Ascending aorta (tissue), 2 donors: ENCODE measurements around the gene ITGA8. TPM values are rescaled to one million over a fixed set of nuclear protein-coding genes. Genes with fewer than 3 reads are reported as not detected.

Experiments used
- DNase-seq, 2 donors: peaks; one replicate each; pipeline ENCODE4 v3.0.0-alpha.2; 2019; ENCODE audit warnings: low spot score in 2 of 2
- H3K27ac ChIP-seq, 2 donors: fragments of 200-600 bp; sonication (generic); one replicate each; pipeline ENCODE4 v1.5.1; 2016 to 2017; ENCODE audit warnings: mild to moderate bottlenecking in 1 of 2
- H3K27me3 ChIP-seq: fragments of 200-600 bp; sonication (generic); one replicate; pipeline ENCODE4 v1.5.1; 2017
- H3K36me3 ChIP-seq, 2 donors: fragments of 200-600 bp; sonication (generic); one replicate each; pipeline ENCODE4 v1.5.1; 2016
- H3K4me1 ChIP-seq, 2 donors: fragments of 200-600 bp; sonication (generic); one replicate each; pipeline ENCODE4 v1.5.1; 2016 to 2017; ENCODE audit warnings: mild to moderate bottlenecking in 1 of 2
- H3K4me3 ChIP-seq, 2 donors: fragments of 200-600 bp; sonication (generic); one replicate each; pipeline ENCODE4 v1.5.1; 2016 to 2017; ENCODE audit warnings: mild to moderate bottlenecking in 1 of 2
- H3K9me3 ChIP-seq, 2 donors: fragments of 200-600 bp; sonication (generic); one replicate each; pipeline ENCODE4 v1.5.1; 2016
- CTCF ChIP-seq, 3 experiments: fragments of 200-600 bp in 2 of 3; fragments of 450-650 bp in 1 of 3; sonication (generic) in 2 of 3; IDR thresholded peaks; one replicate each; pipeline ENCODE4 v1.5.1; 2016 to 2019; ENCODE audit warnings: antibody characterized with exemption in 3 of 3, mild to moderate bottlenecking in 1 of 3, moderate library complexity in 1 of 3
- intact Hi-C: fragments of 100-400 bp; cut with DNase I; formaldehyde crosslinking; loops from one replicate; pipeline ENCODE4 v1.15.1; 2023
- total RNA-seq: library from RNA; depleted of rRNA; stranded (reverse); fragments of >200 nt; gene quantifications from one replicate; pipeline ENCODE4 v1.1.0, GENCODE V29; 2016

ITGA8 gene
- total RNA-seq, 1 donor from 2014 or later, result 231 TPM

- Histone ChIP-seq H3K9me3 (peaks cover 0 to 3% of the 10 kb centered on the region in 2 donors), H3K27me3 (no peaks in the 10 kb centered on the region), H3K4me1 (peaks cover 0 to 14% of the 10 kb centered on the region in 2 donors), H3K27ac (no peak overlapping the region), H3K4me3 (no peak overlapping the region), H3K36me3 (no peaks in the 10 kb centered on the region)
- TF ChIP-seq CTCF (IDR thresholded peaks at IDR 0.05), result no peak
- no peak for DNase-seq
- intact Hi-C loops, result no loop called here
These were observed 224.7 kb downstream of the ITGA8 start for GRCh38 chr10:15494850-15495506.

- H3K27ac ChIP-seq, result peak overlapping the region in 1 of 2 donors; percentile 72
- H3K9me3 ChIP-seq, result no peaks in the 10 kb centered on the region
- intact Hi-C loops, result no loop called here
- H3K4me1 ChIP-seq, result peaks cover 0 to 23% of the 10 kb centered on the region in 2 donors
- no peak for DNase-seq
- H3K4me3 ChIP-seq, result no peak overlapping the region
- no peaks in the 10 kb centered on the region for H3K27me3 ChIP-seq
- no peaks in the 10 kb centered on the region for H3K36me3 ChIP-seq
- TF ChIP-seq CTCF (IDR thresholded peaks at IDR 0.05), result no peak
These were observed 227.7 kb downstream of the ITGA8 start for GRCh38 chr10:15491856-15492642.

- H3K36me3 ChIP-seq, result no peaks in the 10 kb centered on the region
- intact Hi-C loops, result loop anchor here (5.0 kb wide), 1 partner anchor 43 kb away; no protein-coding TSS in a partner anchor
- no peaks in the 10 kb centered on the region for H3K9me3 ChIP-seq
- H3K27ac ChIP-seq, result no peak overlapping the region
- no peak overlapping the region for H3K4me3 ChIP-seq
- H3K27me3 ChIP-seq, result no peaks in the 10 kb centered on the region
- TF ChIP-seq CTCF (IDR thresholded peaks at IDR 0.05), result no peak
- H3K4me1 ChIP-seq, result peaks cover 3 to 39% of the 10 kb centered on the region in 2 donors
- no peak for DNase-seq
These were observed 230.3 kb downstream of the ITGA8 start for GRCh38 chr10:15489431-15489830.

GRCh38 chr10:15487376-15487775, 232.3 kb downstream of the ITGA8 start:
- no peak for DNase-seq
- H3K36me3 ChIP-seq, result no peaks in the 10 kb centered on the region
- TF ChIP-seq CTCF (IDR thresholded peaks at IDR 0.05), result no peak
- H3K27me3 ChIP-seq, result no peaks in the 10 kb centered on the region
- intact Hi-C loops, result loop anchor here (5.0 kb wide), 1 partner anchor 45 kb away; no protein-coding TSS in a partner anchor
- H3K27ac ChIP-seq, result peak overlapping the region; percentile 85 to 91
- no peak overlapping the region for H3K4me3 ChIP-seq
- peaks cover 15 to 60% of the 10 kb centered on the region in 2 donors for H3K4me1 ChIP-seq
- H3K9me3 ChIP-seq, result no peaks in the 10 kb centered on the region

- intact Hi-C loops, result loop anchor here (5.0 kb wide), 1 partner anchor 46 kb away; no protein-coding TSS in a partner anchor
- Histone ChIP-seq H3K27me3 (no peaks in the 10 kb centered on the region), H3K36me3 (no peaks in the 10 kb centered on the region), H3K9me3 (no peaks in the 10 kb centered on the region), H3K27ac (peak overlapping the region; percentile 85 to 91), H3K4me3 (no peak overlapping the region), H3K4me1 (peaks cover 15 to 61% of the 10 kb centered on the region in 2 donors)
- no peak for TF ChIP-seq CTCF (IDR thresholded peaks at IDR 0.05)
- no peak for DNase-seq
These were observed 233.3 kb downstream of the ITGA8 start for GRCh38 chr10:15486404-15486803.
